Omental fat pad (tissue), 4 donors: ENCODE data around the gene LIN54. TPM values are rescaled to one million over a fixed set of nuclear protein-coding genes. Genes with fewer than 3 reads are reported as not detected.
"Not testable (repeated sequence)": the region's sequence is repeated elsewhere in the genome, so short reads cannot be mapped to it uniquely, and the experiment has no call there.

Experiments used
- ATAC-seq: fragments of 150-250 bp; one replicate; pipeline ENCODE4 v1.9.1; 2016; ENCODE audit warnings: mild to moderate bottlenecking, moderate library complexity; ENCODE audit not compliant: low FRiP score
- DNase-seq: peaks from one replicate; pipeline ENCODE4 v3.0.0-alpha.2; 2019; ENCODE audit warnings: low spot score
- total RNA-seq, 4 donors: library from RNA; depleted of rRNA; stranded (reverse); fragments of >200 nt; gene quantifications; one replicate each; pipeline ENCODE4 v1.1.0, GENCODE V29; 2016
- TF ChIP-seq, protein P1 (sequence below), 3 donors: fragments of 450-650 bp; IDR thresholded peaks; one replicate each; pipeline ENCODE4 v1.5.1; 2016 to 2017; ENCODE audit warnings: antibody characterized with exemption in 3 of 3, mild to moderate bottlenecking in 3 of 3, moderate library complexity in 2 of 3

Gene LIN54
- 10 to 100 TPM in 1 of 4 donors, 1 to 10 TPM in 3; 5.8 to 13.6 (median 7.7) TPM for total RNA-seq

GRCh38 chr4:83010522-83011318, at the start of gene LIN54:
LIN54 (minus strand) TSS chr4:83010823; CDS start chr4:82984844, 25,979 bp downstream.
- ATAC-seq (peak; percentile 54), DNase-seq (peak; percentile 48)
- TF ChIP-seq, protein P1, sequence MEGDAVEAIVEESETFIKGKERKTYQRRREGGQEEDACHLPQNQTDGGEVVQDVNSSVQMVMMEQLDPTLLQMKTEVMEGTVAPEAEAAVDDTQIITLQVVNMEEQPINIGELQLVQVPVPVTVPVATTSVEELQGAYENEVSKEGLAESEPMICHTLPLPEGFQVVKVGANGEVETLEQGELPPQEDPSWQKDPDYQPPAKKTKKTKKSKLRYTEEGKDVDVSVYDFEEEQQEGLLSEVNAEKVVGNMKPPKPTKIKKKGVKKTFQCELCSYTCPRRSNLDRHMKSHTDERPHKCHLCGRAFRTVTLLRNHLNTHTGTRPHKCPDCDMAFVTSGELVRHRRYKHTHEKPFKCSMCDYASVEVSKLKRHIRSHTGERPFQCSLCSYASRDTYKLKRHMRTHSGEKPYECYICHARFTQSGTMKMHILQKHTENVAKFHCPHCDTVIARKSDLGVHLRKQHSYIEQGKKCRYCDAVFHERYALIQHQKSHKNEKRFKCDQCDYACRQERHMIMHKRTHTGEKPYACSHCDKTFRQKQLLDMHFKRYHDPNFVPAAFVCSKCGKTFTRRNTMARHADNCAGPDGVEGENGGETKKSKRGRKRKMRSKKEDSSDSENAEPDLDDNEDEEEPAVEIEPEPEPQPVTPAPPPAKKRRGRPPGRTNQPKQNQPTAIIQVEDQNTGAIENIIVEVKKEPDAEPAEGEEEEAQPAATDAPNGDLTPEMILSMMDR (IDR thresholded peaks at IDR 0.05) = no peak

- TF ChIP-seq, protein P1 (IDR thresholded peaks at IDR 0.05) = no peak
- no peak for DNase-seq
- ATAC-seq = no peak
Measured at GRCh38 chr4:83054928-83055327, 44.3 kb upstream of the LIN54 start.

GRCh38 chr4:83048781-83049180, 38.2 kb upstream of the LIN54 start:
- not testable (repeated sequence) for DNase-seq, ATAC-seq

GRCh38 chr4:83046693-83047473, 36.3 kb upstream of the LIN54 start:
- no peak for ATAC-seq
- no peak for DNase-seq
- TF ChIP-seq, protein P1 (IDR thresholded peaks at IDR 0.05) = no peak

- ATAC-seq = peak; percentile 54
- no peak for DNase-seq
- TF ChIP-seq, protein P1 (IDR thresholded peaks at IDR 0.05) = no peak
Measured at GRCh38 chr4:83043801-83044407, 33.3 kb upstream of the LIN54 start.

GRCh38 chr4:83043157-83043556, 32.5 kb upstream of the LIN54 start:
- ATAC-seq, DNase-seq: not testable (repeated sequence)

DNA sequence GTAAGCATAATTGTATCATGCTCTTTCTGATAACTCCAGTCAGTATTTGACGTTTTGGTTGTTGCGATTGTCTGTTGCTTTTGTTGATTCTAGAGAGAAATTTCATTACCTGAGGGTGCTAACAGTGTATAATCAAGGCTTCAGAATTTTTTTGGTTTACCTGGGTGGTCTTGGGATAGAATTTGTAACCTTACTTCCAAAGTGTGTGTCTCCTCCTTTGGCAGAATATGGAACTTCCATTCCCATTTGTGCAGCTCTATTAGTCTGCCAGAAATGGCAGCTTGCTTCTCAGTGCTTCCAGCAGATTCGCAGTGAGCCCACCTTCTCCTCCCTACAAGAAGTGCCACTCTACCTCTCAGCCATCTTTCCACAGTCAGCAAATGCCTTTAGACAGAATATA, 29.6 kb upstream of the LIN54 start:
- TF ChIP-seq, protein P1 (IDR thresholded peaks at IDR 0.05) = no peak
- no peak for DNase-seq
- ATAC-seq = no peak
